Thymus (tissue), 11 donors: ENCODE results near the gene PIR. TPM values are rescaled to one million over a fixed set of nuclear protein-coding genes. Genes with fewer than 3 reads are reported as not detected.
A peak's percentile ranks its signal among the peaks of the same experiment; 100 is the strongest.

ENCODE experiments used
- DNase-seq, 9 donors: peaks; one replicate each; pipeline ENCODE4 v3.0.0-alpha.2; 2013; ENCODE audit warnings: low spot score in 9 of 9, low read depth in 6 of 9, missing footprints in 1 of 9
- H3K27ac ChIP-seq, 2 donors: one replicate each; pipeline ENCODE4 v1.5.1; 2013; ENCODE audit warnings: control low read depth in 1 of 2, low read depth in 1 of 2, low read length in 1 of 2, mild to moderate bottlenecking in 1 of 2, moderate library complexity in 1 of 2
- H3K27me3 ChIP-seq, 2 donors: one replicate each; pipeline ENCODE4 v1.5.1; 2013; ENCODE audit warnings: low read length in 1 of 2; ENCODE audit not compliant: control insufficient read depth in 2 of 2, insufficient read depth in 1 of 2
- H3K36me3 ChIP-seq, 2 donors: one replicate each; pipeline ENCODE4 v1.5.1; 2013; ENCODE audit warnings: low read length in 1 of 2, mild to moderate bottlenecking in 1 of 2, moderate library complexity in 1 of 2; ENCODE audit not compliant: control insufficient read depth in 2 of 2, insufficient read depth in 2 of 2
- H3K4me1 ChIP-seq, 2 donors: one replicate each; pipeline ENCODE4 v1.5.1; 2013; ENCODE audit warnings: low read length in 2 of 2; ENCODE audit not compliant: control insufficient read depth in 2 of 2, insufficient read depth in 2 of 2
- H3K4me3 ChIP-seq, 2 donors: one replicate each; pipeline ENCODE4 v1.5.1; 2013; ENCODE audit warnings: low read length in 2 of 2, control low read depth in 1 of 2, mild to moderate bottlenecking in 1 of 2
- H3K9me3 ChIP-seq, 2 donors: one replicate each; pipeline ENCODE4 v1.5.1; 2013; ENCODE audit warnings: low read length in 1 of 2, mild to moderate bottlenecking in 1 of 2; ENCODE audit not compliant: control insufficient read depth in 2 of 2, insufficient read depth in 1 of 2
- WGBS: extraction: QIAGEN DNeasy Blood & Tissue Kit; methylation state at CpG from one replicate; pipeline ENCODE4 v1.1.7; 2013; 5-methylcytosine and 5-hydroxymethylcytosine counted together
- polyA plus RNA-seq: library from polyadenylated mRNA; stranded (reverse); fragments of 200-250 nt; gene quantifications from one replicate; pipeline ENCODE4 v1.2.3, GENCODE V29; 2013
- total RNA-seq: library from RNA; stranded (reverse); fragments of 120-200 nt; gene quantifications from one replicate; pipeline ENCODE4 v1.2.4, GENCODE V29; 2013
- donor health status: healthy.

PIR gene
- total and polyA plus RNA-seq, 2 donors: 4.6 to 13.0 TPM

GRCh38 chrX:15418041-15418706 lies 75.0 kb downstream of the PIR start:
- 96% methylated on average over 6 of the region's 6 CpGs for WGBS
- no peaks in the 10 kb centered on the region for H3K27me3 ChIP-seq

GRCh38 chrX:15416133-15416993 lies 76.8 kb downstream of the PIR start:
- no peaks in the 10 kb centered on the region for H3K36me3 ChIP-seq
- H3K27ac ChIP-seq: no peak overlapping the region
- DNase-seq: no peak
- 88% methylated on average over 10 of the region's 10 CpGs for WGBS
- no peaks in the 10 kb centered on the region for H3K4me1 ChIP-seq
- H3K9me3 ChIP-seq: no peaks in the 10 kb centered on the region
- H3K4me3 ChIP-seq: no peak overlapping the region
- peaks cover 0 to 2% of the 10 kb centered on the region in 2 donors for H3K27me3 ChIP-seq

More at GRCh38 chrX:15418041-15418706, 75.0 kb downstream of the PIR start:
- H3K36me3 ChIP-seq: no peaks in the 10 kb centered on the region
- H3K4me3 ChIP-seq: no peak overlapping the region
- no peaks in the 10 kb centered on the region for H3K9me3 ChIP-seq
- H3K4me1 ChIP-seq: no peaks in the 10 kb centered on the region
- no peak overlapping the region for H3K27ac ChIP-seq
- DNase-seq: no peak

GRCh38 chrX:15413101-15413500 lies 80.0 kb downstream of the PIR start:
- peaks cover 0 to 2% of the 10 kb centered on the region in 2 donors for H3K27me3 ChIP-seq

DNA sequence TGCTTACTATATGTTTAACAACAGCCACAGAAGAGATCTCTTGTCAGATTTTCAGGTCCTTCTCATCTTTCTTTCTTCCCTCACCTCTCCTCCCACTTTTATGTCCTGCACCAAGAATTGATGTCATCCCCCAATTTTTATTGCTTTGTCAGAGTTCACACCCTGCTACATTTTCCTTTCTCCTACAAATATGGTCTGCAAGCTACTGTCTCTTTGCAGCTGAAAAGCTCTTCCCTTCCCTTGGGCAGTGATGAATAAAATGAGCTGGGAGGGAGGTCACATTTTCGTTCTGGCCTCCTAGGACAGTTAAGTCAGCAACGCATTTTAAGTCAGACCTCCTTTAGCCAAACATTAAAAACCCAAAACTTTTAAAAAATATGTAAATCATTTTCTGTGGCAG lies 82.2 kb downstream of the PIR start:
- Histone ChIP-seq H3K27ac (no peak overlapping the region), H3K4me3 (no peak overlapping the region), H3K36me3 (no peaks in the 10 kb centered on the region), H3K4me1 (no peaks in the 10 kb centered on the region), H3K27me3 (peaks cover 0 to 2% of the 10 kb centered on the region in 2 donors), H3K9me3 (no peaks in the 10 kb centered on the region)
- WGBS: 100% methylated on average over 2 of the region's 2 CpGs
- no peak for DNase-seq

More at GRCh38 chrX:15413101-15413500, 80.0 kb downstream of the PIR start:
- Histone ChIP-seq H3K9me3 (no peaks in the 10 kb centered on the region), H3K4me3 (no peak overlapping the region), H3K36me3 (no peaks in the 10 kb centered on the region), H3K4me1 (no peaks in the 10 kb centered on the region), H3K27ac (no peak overlapping the region)
- DNase-seq: no peak
- 95% methylated on average over 6 of the region's 6 CpGs for WGBS

- no peak for DNase-seq
These were observed 82.7 kb downstream of the PIR start for GRCh38 chrX:15410430-15410829.

DNA sequence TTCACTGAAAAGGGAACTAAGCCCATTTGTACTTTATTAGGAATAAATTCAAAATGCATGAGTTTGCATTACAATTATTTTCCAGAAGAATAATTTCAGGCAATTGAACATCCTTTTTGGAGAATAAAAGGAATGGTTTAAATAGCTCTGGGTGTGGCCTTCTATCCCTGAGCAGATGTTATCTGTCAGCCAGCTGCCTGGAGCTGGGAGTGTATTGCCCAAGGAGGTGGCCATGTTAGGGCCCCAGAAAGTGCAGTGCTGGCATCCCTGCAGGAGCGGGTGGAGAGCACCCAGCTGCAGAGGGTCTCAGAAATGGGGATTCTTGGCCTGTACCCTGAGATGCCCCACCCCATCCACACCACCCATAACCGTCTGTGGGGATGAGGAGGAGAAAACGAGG lies 87.3 kb downstream of the PIR start:
- no peak for DNase-seq
- Histone ChIP-seq H3K4me3 (no peak overlapping the region), H3K27ac (no peak overlapping the region), H3K27me3 (no peaks in the 10 kb centered on the region), H3K9me3 (no peaks in the 10 kb centered on the region), H3K4me1 (peaks cover 12% of the 10 kb centered on the region in 2 donors), H3K36me3 (no peaks in the 10 kb centered on the region)
- WGBS: 97% methylated on average over 3 of the region's 3 CpGs

More at GRCh38 chrX:15410430-15410829, 82.7 kb downstream of the PIR start:
- Histone ChIP-seq H3K27ac (no peak overlapping the region), H3K36me3 (no peaks in the 10 kb centered on the region), H3K4me1 (no peaks in the 10 kb centered on the region), H3K4me3 (no peak overlapping the region), H3K9me3 (no peaks in the 10 kb centered on the region), H3K27me3 (peaks cover 0 to 2% of the 10 kb centered on the region in 2 donors)

GRCh38 chrX:15404401-15405096 lies 88.6 kb downstream of the PIR start:
- H3K27ac ChIP-seq: peak overlapping the region in 1 of 2 donors; percentile 20
- no peaks in the 10 kb centered on the region for H3K27me3 ChIP-seq
- no peak overlapping the region for H3K4me3 ChIP-seq
- 33% methylated on average over 7 of the region's 7 CpGs for WGBS
- DNase-seq: peak in 5 of 9 donors; percentile 10 to 43 (median 18)
- no peaks in the 10 kb centered on the region for H3K36me3 ChIP-seq
- no peaks in the 10 kb centered on the region for H3K9me3 ChIP-seq
- H3K4me1 ChIP-seq: peaks cover 12% of the 10 kb centered on the region in 2 donors

DNA sequence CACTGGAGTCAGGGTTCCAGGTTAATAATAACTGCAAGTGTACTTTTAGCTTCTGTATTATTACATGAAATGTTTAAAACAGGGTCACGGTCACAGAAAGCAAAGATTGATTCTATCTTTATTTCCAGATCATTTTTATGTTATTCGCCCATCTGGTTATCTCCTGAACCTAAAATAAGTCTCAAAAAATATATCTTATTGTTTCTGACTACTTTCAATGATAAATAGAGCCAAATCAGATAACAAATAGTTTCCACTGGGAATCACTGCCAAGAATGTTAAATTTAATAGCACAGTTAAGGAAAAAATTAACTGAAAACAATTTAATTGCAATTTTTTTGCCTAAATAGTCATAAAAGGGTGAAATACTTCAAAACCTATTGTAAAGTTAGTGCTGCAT lies 91.8 kb downstream of the PIR start:
- H3K27ac ChIP-seq: no peak overlapping the region
- no peaks in the 10 kb centered on the region for H3K27me3 ChIP-seq
- H3K4me1 ChIP-seq: peaks cover 12% of the 10 kb centered on the region in 2 donors
- no peak for DNase-seq
- H3K4me3 ChIP-seq: no peak overlapping the region
- H3K9me3 ChIP-seq: no peaks in the 10 kb centered on the region
- 51% methylated on average over 2 of the region's 2 CpGs for WGBS
- no peaks in the 10 kb centered on the region for H3K36me3 ChIP-seq

- Histone ChIP-seq H3K4me1 (peaks cover 11 to 12% of the 10 kb centered on the region in 2 donors), H3K9me3 (no peaks in the 10 kb centered on the region), H3K36me3 (no peaks in the 10 kb centered on the region), H3K4me3 (no peak overlapping the region), H3K27me3 (no peaks in the 10 kb centered on the region), H3K27ac (no peak overlapping the region)
- DNase-seq: no peak
- 88% methylated on average over 3 of the region's 3 CpGs for WGBS
These were observed 93.2 kb downstream of the PIR start for GRCh38 chrX:15399962-15400391.
